HG03095 (cell line): Measurements from ENCODE around the gene FLT1.
A peak's percentile ranks its signal among the peaks of the same experiment; 100 is the strongest.

Experiments used
- ATAC-seq: cut with Tn5 transposase; IDR thresholded peaks from one replicate; pipeline ENCODE4 v1.9.1; 2021; ENCODE audit warnings: moderate library complexity; ENCODE audit not compliant: unreplicated experiment

Gene FLT1

GRCh38 chr13:28464861-28465460 lies 30.0 kb downstream of the FLT1 start:
- ATAC-seq = no peak

- ATAC-seq = no peak
Observed at GRCh38 chr13:28463481-28463880, 31.4 kb downstream of the FLT1 start.

GRCh38 chr13:28459911-28460310 lies 35.0 kb downstream of the FLT1 start:
- ATAC-seq = no peak

- ATAC-seq = no peak
Observed at GRCh38 chr13:28458608-28459007, 36.3 kb downstream of the FLT1 start.

GRCh38 chr13:28458051-28458450 lies 36.9 kb downstream of the FLT1 start:
- ATAC-seq = no peak

GRCh38 chr13:28457521-28457920 lies 37.4 kb downstream of the FLT1 start:
- ATAC-seq = no peak

- no peak for ATAC-seq
Observed at GRCh38 chr13:28455580-28456194, 39.2 kb downstream of the FLT1 start.

GRCh38 chr13:28452755-28453154 lies 42.2 kb downstream of the FLT1 start:
- no peak for ATAC-seq

- ATAC-seq = no peak
Observed at GRCh38 chr13:28451482-28452217, 43.3 kb downstream of the FLT1 start.

GRCh38 chr13:28449826-28450773 lies 44.8 kb downstream of the FLT1 start:
- peak; percentile 79 for ATAC-seq

- ATAC-seq = no peak
Observed at GRCh38 chr13:28448651-28449358, 46.1 kb downstream of the FLT1 start.

- ATAC-seq = no peak
Observed at GRCh38 chr13:28447989-28448388, 46.9 kb downstream of the FLT1 start.

- no peak for ATAC-seq
Observed at GRCh38 chr13:28447206-28447605, 47.7 kb downstream of the FLT1 start.

GRCh38 chr13:28442839-28443238 lies 52.1 kb downstream of the FLT1 start:
- ATAC-seq = no peak

- no peak for ATAC-seq
Observed at GRCh38 chr13:28441529-28441928, 53.4 kb downstream of the FLT1 start.

- ATAC-seq = no peak
Observed at GRCh38 chr13:28440774-28441504, 54.0 kb downstream of the FLT1 start.

GRCh38 chr13:28438598-28439334 lies 56.2 kb downstream of the FLT1 start:
- no peak for ATAC-seq

- ATAC-seq = no peak
Observed at GRCh38 chr13:28438067-28438466, 56.9 kb downstream of the FLT1 start.

- no peak for ATAC-seq
Observed at GRCh38 chr13:28435917-28436316, 59.0 kb downstream of the FLT1 start.
